Coronary artery (tissue), 2 donors: Measurements from ENCODE around the gene UBE4B.

Experiments used
- DNase-seq: peaks from one replicate; pipeline ENCODE4 v3.0.0-alpha.2; 2017; ENCODE audit warnings: low spot score
- H3K27ac ChIP-seq, 2 donors: fragments of 200-600 bp; sonication (generic); one replicate each; pipeline ENCODE4 v1.5.1; 2016 to 2019
- H3K4me3 ChIP-seq: fragments of 200-600 bp; sonication (generic); 2 replicates; pipeline ENCODE4 v1.5.1; 2016; ENCODE audit warnings: mild to moderate bottlenecking, moderate library complexity
- CTCF ChIP-seq: fragments of 200-600 bp; sonication (generic); IDR thresholded peaks from one replicate; pipeline ENCODE4 v1.5.1; 2019; ENCODE audit warnings: antibody characterized with exemption

UBE4B gene

GRCh38 chr1:10063878-10064277 lies 31.1 kb downstream of the UBE4B start:
- DNase-seq = no peak
- TF ChIP-seq CTCF = no peak
- no peak overlapping the region for H3K27ac ChIP-seq
- no peak overlapping the region for H3K4me3 ChIP-seq

- no peak for TF ChIP-seq CTCF
- H3K4me3 ChIP-seq = no peak overlapping the region
- peak overlapping the region in 1 of 2 donors; percentile 43 for H3K27ac ChIP-seq
- DNase-seq = no peak
These were observed 31.9 kb downstream of the UBE4B start for GRCh38 chr1:10064416-10065343.

GRCh38 chr1:10065344-10065685 lies 32.6 kb downstream of the UBE4B start:
- TF ChIP-seq CTCF = no peak
- Histone ChIP-seq H3K4me3 (no peak overlapping the region), H3K27ac (peak overlapping the region in 1 of 2 donors; percentile 43)
- DNase-seq = no peak

GRCh38 chr1:10065760-10066159 lies 33.0 kb downstream of the UBE4B start:
- H3K4me3 ChIP-seq = no peak overlapping the region
- TF ChIP-seq CTCF = no peak
- peak overlapping the region; percentile 68 to 78 for H3K27ac ChIP-seq

GRCh38 chr1:10068605-10069294 lies 36.0 kb downstream of the UBE4B start:
- H3K4me3 ChIP-seq = no peak overlapping the region
- no peak for TF ChIP-seq CTCF
- DNase-seq = no peak
- no peak overlapping the region for H3K27ac ChIP-seq

More at GRCh38 chr1:10065760-10066159, 33.0 kb downstream of the UBE4B start:
- DNase-seq = no peak

GRCh38 chr1:10070206-10070605 lies 37.4 kb downstream of the UBE4B start:
- Histone ChIP-seq H3K27ac (no peak overlapping the region), H3K4me3 (no peak overlapping the region)
- DNase-seq = no peak
- TF ChIP-seq CTCF = no peak
